Measurements from ENCODE around the gene CACNA1S. TPM values are rescaled to one million over a fixed set of nuclear protein-coding genes. Genes with fewer than 3 reads are reported as not detected.

CACNA1S gene
- total RNA-seq, 1 experiment from 2014 or later, result not detected

- intact Hi-C loops (cut with micrococcal nuclease; ENCODE audit: unreplicated experiment), result no loop called here
- ChIA-PET CTCF (interaction anchor here (0.8 kb wide), 1 partner anchor 43 kb away, joined by 3 read pairs; no protein-coding TSS in a partner anchor), POLR2A (ENCODE audit: low non-redundant PET) (no interaction called here)
- Histone ChIP-seq H3K9me3 (ENCODE audit: low read depth, low read length, poor library complexity, severe bottlenecking) (no peaks in the 10 kb centered on the region), H3K4me1 (ENCODE audit: insufficient read depth, low read length, poor library complexity, severe bottlenecking) (peaks cover 7% of the 10 kb centered on the region), H3K36me3 (ENCODE audit: insufficient read depth, low read length, poor library complexity, severe bottlenecking) (no peaks in the 10 kb centered on the region), H3K27ac (ENCODE audit: low read depth, low read length, poor library complexity, severe bottlenecking) (no peak overlapping the region), H3K27me3 (replicated peaks; ENCODE audit: insufficient read depth, low read depth, low read length, poor library complexity) (peaks cover 10% of the 10 kb centered on the region), H3K4me3 (ENCODE audit: low read depth, low read length, poor library complexity, severe bottlenecking) (peak overlapping the region; percentile 45)
- no TSS peak for BruUV-seq (replicated peaks)
- TF ChIP-seq EZH2 (IDR thresholded peaks at IDR 0.05; ENCODE audit: borderline replicate concordance, low read depth, low read length, poor library complexity, severe bottlenecking) (no peak), CTCF (conservative IDR thresholded peaks at IDR 0.05; ENCODE audit: low read depth, low read length) (0 out of 2 replicates have a peak, but pooled peaks have one; percentile 13)
- DNase-seq (ENCODE audit: low spot score), result no peak
Measured at GRCh38 chr1:201022820-201023516, 89.3 kb downstream of the CACNA1S start.

- peaks cover 10% of the 10 kb centered on the region for H3K27me3 ChIP-seq (replicated peaks; ENCODE audit: insufficient read depth, low read depth, low read length, poor library complexity)
- no peak overlapping the region for H3K27ac ChIP-seq (ENCODE audit: low read depth, low read length, poor library complexity, severe bottlenecking)
- DNase-seq (ENCODE audit: low spot score), result no peak
- no peaks in the 10 kb centered on the region for H3K9me3 ChIP-seq (ENCODE audit: low read depth, low read length, poor library complexity, severe bottlenecking)
- BruUV-seq (replicated peaks), result no TSS peak
- no peaks in the 10 kb centered on the region for H3K36me3 ChIP-seq (ENCODE audit: insufficient read depth, low read length, poor library complexity, severe bottlenecking)
- H3K4me3 ChIP-seq (ENCODE audit: low read depth, low read length, poor library complexity, severe bottlenecking), result peak overlapping the region; percentile 45
- intact Hi-C loops (cut with micrococcal nuclease; ENCODE audit: unreplicated experiment), result no loop called here
- no peak for TF ChIP-seq CTCF (conservative IDR thresholded peaks at IDR 0.05; ENCODE audit: low read depth, low read length)
- TF ChIP-seq EZH2 (IDR thresholded peaks at IDR 0.05; ENCODE audit: borderline replicate concordance, low read depth, low read length, poor library complexity, severe bottlenecking), result no peak
- H3K4me1 ChIP-seq (ENCODE audit: insufficient read depth, low read length, poor library complexity, severe bottlenecking), result peaks cover 8% of the 10 kb centered on the region
- ChIA-PET POLR2A (ENCODE audit: low non-redundant PET) (no interaction called here), CTCF (interaction anchor here (0.8 kb wide), 1 partner anchor 43 kb away, joined by 3 read pairs; no protein-coding TSS in a partner anchor)
Measured at GRCh38 chr1:201022493-201022819, 89.8 kb downstream of the CACNA1S start.

GRCh38 chr1:201021630-201022492 is 90.4 kb downstream of the CACNA1S start:
- no peak for DNase-seq (ENCODE audit: low spot score)
- BruUV-seq (replicated peaks), result no TSS peak
- no peaks in the 10 kb centered on the region for H3K36me3 ChIP-seq (ENCODE audit: insufficient read depth, low read length, poor library complexity, severe bottlenecking)
- CTCF ChIA-PET, result interaction anchor here (0.6 to 1.0 kb wide), 3 partner anchors 13 to 42 kb away, joined by 3 to 7 read pairs (median 5); no protein-coding TSS in a partner anchor
- intact Hi-C loops (cut with micrococcal nuclease; ENCODE audit: unreplicated experiment), result no loop called here
- POLR2A ChIA-PET (ENCODE audit: low non-redundant PET), result no interaction called here
- peaks cover 14% of the 10 kb centered on the region for H3K4me1 ChIP-seq (ENCODE audit: insufficient read depth, low read length, poor library complexity, severe bottlenecking)
- no peak overlapping the region for H3K4me3 ChIP-seq (ENCODE audit: low read depth, low read length, poor library complexity, severe bottlenecking)
- H3K27me3 ChIP-seq (replicated peaks; ENCODE audit: insufficient read depth, low read depth, low read length, poor library complexity), result peaks cover 10% of the 10 kb centered on the region
- no peaks in the 10 kb centered on the region for H3K9me3 ChIP-seq (ENCODE audit: low read depth, low read length, poor library complexity, severe bottlenecking)
- no peak for TF ChIP-seq EZH2 (IDR thresholded peaks at IDR 0.05; ENCODE audit: borderline replicate concordance, low read depth, low read length, poor library complexity, severe bottlenecking)
- no peak for TF ChIP-seq CTCF (conservative IDR thresholded peaks at IDR 0.05; ENCODE audit: low read depth, low read length)
- H3K27ac ChIP-seq (ENCODE audit: low read depth, low read length, poor library complexity, severe bottlenecking), result no peak overlapping the region

Data from A673 (cell line).